GM04504 (cell line): ENCODE measurements around the gene CISTR.
A peak's percentile ranks its signal among the peaks of the same experiment; 100 is the strongest.
"Not testable (repeated sequence)": the region's sequence is repeated elsewhere in the genome, so short reads cannot be mapped to it uniquely, and the experiment has no call there.

Experiments used
- DNase-seq: peaks from one replicate; pipeline ENCODE4 v3.0.0-alpha.2; 2012; ENCODE audit warnings: low read depth

Gene CISTR

DNA sequence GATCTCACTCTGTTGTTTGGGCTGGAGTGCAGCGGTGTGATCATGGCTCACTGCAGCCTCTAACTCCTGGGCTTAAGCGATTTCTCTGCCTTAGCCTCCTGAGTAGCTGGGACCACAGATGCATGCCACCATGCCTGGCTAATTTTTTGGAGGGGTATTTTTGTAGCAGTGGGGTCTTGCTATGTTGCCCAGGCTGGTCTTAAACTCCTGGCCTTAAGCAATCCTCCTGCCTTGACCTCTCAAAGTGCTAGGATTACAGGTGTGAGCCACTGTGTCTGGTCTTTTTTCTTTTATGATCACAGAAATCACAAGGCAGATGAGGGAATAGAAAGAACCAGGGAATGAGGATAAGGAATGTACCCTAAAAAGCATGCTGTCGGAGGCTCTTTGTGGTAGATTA is 11.0 kb upstream of the CISTR start:
- not testable (repeated sequence) for DNase-seq

GRCh38 chr12:53761306-53761705 is 9.5 kb upstream of the CISTR start:
- no peak for DNase-seq

GRCh38 chr12:53759261-53759660 is 7.5 kb upstream of the CISTR start:
- no peak for DNase-seq

GRCh38 chr12:53758730-53759103 is 6.9 kb upstream of the CISTR start:
- DNase-seq, result no peak

- no peak for DNase-seq
Observed at GRCh38 chr12:53758081-53758729, 6.4 kb upstream of the CISTR start.

GRCh38 chr12:53757101-53757770 is 5.5 kb upstream of the CISTR start:
- DNase-seq, result no peak

DNA sequence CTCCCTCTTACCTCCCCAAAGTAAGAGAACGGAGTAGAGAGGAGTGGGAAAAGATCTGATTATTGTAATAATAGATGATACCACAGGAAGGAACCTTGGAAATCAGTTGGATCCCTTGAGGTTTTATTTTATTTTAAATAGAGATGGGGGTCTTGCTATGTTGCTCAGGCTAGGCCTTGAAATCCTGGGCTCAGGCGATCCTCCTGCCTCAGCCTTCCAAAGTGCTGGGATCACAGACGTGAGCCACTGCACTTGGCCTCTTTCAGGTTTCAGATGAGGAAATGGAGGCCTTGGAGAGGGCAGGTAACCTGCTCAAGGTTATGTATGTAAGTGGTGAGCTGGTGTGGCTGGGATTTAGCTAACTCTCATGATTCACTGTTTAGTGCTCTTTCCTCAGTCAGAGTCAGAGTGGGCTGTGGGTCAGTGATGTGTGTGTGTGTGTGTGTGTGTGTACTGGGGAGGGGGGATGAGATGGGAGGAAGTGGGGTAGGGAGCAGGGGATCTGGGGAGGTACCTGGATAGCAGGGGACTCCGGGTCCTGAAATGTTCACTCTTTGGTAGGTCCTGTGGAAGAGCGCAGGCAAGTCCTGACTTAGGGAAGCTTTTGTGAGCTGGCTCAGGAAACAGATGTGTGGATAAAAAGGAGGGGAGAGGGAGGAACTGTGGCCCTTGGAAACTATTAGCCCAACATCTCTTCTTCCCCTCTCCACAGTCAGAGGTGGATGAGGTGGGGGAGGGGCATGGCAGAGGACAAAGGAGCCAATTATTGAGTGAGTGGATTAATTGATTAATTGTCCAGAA is 4.7 kb upstream of the CISTR start:
- DNase-seq, result no peak

GRCh38 chr12:53755893-53756292 is 4.1 kb upstream of the CISTR start:
- DNase-seq, result no peak

DNA sequence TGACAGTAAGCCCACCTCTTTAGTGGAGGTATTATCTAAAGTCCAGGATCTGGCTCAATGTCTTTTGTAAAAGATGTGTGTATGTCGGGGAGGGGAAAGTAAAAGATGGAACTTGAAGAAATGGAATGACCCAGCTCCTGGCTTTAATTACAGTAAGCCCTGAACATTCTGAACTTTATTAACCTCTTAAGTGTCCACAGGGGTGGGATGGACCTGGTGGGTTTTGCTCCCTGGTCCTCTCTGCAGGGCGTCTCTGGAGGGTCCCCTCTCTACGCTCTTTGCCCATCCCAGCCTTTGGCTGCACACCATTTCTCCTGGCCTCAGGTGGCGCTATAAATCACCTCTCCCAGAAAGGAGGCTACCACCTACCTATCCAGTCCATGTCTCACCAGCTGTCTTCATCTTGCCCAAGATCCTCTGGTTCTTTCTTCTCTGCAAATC is 3.7 kb upstream of the CISTR start:
- no peak for DNase-seq

DNA sequence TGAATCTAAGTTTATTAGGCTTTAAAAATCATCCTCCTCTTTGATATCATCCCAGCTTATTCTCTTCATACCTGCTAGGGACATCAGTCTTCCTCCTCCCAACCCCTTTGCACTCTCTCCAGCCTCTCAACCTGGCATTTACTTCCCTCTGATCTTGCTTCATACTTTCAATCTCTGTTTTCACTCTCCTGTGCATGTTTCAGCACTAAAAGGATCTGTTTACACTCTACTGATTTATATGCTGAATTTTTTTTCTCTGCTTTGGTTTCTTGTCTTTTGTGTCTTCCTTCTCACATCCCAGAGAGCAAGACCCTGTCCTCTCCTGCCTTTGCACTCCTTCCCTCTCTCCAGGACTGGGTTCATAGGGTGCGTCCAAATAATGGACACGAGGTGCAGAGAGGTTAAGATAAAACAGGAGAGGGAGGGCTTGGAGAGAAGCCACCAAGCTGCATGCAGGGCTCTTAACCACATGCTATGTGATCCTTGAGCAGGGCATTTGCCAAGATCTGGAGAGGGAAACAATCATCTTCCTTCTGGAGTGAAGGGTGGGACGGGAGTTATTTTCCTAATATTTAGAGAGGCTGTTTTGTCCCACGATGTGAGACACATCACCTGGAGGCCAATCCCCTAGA is 3.0 kb upstream of the CISTR start:
- DNase-seq, result no peak

DNA sequence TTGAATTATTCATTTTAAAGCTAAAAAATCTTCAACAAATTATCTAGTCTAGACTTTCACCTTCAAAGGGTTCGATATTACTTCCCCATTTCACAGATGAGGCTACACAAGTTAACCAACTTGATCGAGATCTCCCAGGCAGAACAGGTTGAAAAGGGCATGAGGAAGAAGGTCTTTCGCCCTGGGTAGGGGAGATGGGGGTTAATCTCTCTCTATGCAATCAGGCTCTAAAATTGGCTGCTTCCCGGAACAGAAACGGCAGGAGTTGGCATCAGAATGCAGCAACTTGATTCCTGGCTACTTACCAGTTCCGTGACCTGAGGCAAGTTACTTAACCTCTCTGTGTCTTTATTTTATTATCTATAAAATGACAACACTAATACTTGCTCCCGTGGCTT is 2.4 kb upstream of the CISTR start:
- DNase-seq, result no peak

DNA sequence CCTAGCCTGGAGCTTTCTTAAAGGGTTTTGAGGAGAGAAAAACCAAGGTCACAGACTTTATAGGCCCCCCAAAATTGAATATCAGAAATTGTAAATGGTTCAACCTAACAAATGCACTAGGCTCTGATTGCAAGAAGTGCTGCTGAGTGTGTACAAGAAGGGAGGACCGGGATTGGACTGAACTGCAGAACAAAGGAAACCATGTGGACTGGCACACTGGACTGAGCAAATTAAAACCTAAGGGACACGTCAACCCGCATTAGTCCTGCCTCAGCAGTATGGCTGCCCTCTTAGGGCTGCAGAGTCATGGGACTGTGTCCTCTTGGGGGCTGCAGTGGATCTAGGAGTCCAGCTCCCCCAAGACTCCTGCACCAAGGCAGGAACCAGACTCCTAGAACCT is 842 bp upstream of the CISTR start:
- DNase-seq, result no peak

DNA sequence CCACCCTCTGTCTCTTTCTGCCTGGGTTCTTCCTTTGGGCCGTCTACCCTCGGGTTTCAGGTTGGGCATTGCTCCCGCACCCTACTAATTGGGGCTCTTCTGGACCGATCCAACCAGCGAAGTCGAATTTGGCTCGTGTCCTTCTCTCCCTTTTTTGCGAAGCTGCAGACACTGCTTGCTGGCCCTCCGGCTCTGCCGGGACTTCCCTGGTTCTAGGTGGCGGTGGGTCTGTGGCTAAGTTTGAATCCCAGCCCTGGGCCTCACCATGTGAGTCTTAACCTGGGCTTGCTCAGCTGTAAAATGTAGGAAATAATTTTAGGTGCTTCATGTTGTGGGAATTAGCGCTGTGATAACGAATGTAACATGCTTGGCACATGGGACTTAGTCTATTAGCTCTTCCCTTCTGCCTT is 418 bp upstream of the CISTR start:
- no peak for DNase-seq

GRCh38 chr12:53750812-53751335 is 905 bp downstream of the CISTR start:
- DNase-seq, result no peak

- no peak for DNase-seq
Observed at GRCh38 chr12:53749986-53750811, 1.6 kb downstream of the CISTR start.

DNA sequence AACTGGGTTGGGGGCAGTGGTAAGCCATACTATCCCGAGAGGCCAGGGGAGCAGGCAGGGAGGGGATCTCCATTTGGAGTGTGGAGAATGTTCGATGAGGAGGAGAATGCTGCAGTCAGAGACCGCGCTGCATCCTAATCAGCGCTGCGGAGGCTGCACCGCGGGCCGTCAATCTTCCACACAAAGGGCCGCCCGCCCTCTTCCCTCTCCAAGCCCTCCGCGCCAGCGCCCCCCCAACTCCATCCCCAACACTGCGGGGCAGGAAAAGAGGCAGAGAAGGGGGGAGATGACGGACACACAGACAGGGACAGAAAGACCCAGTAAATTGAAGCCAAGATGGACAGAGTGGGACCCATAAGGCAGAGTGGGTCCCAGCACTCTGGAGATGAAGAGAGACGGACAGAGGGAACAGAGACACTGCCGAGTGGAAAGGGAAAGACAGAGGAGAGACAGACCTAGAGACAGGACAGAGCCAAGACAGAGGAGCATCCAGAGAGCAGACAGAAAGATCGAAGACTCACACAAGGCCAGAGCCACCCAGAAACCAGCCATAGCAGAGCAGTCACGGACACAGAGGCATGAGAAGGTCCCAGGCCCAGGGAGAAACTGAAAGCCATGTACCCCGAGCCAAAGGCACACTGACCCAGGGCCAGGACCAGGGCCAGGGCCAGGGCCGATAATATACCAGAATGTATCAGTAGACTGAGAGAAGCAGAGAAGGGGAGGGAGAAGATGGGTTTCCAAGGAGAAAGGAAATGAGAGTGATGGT is 3.5 kb downstream of the CISTR start:
- DNase-seq, result no peak

- no peak for DNase-seq
Observed at GRCh38 chr12:53747095-53747494, 4.7 kb downstream of the CISTR start.

- peak; percentile 70 for DNase-seq
Observed at GRCh38 chr12:53746592-53747092, 5.1 kb downstream of the CISTR start.

DNA sequence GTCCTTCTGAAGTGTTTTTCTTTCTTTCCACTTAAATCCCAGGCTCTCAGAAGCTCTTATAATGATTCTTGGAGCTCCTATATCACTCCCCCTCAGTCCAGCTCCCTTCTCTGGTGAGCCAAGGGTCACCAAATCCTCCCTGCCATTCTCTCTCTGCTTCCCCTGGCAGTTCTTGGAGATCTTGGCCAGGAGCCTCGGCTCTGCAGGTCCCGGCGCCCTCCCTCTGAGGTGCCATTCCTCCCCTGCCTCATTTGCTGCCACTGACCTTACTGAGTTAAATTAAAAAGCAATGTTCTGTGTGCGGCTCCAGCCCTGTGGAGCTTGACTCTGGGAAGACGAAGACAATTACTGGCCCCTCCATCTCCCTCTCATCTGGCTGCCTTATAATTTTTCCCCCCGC is 7.0 kb downstream of the CISTR start:
- no peak for DNase-seq

DNA sequence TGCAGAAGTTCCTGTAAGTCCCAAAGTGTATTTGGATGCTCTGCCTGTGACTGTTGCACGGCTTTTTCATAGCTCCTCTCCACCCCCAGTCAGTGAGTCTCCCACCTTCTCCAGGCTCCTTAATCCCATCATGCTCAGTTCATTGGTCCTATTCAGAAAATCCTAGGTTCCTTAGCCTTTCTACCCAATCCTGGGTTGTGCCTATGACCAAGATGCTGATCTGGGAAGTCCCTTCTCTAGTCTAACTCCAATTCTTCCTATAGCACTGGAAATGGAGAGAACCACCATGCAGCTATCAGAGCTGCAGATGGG is 7.7 kb downstream of the CISTR start:
- no peak for DNase-seq
